Ramos (cell line): ENCODE results near the gene NEO1.

ENCODE experiments used
- in situ Hi-C: fragments of 300-500 bp; cut with MboI; formaldehyde crosslinking; loops from one replicate; pipeline ENCODE4 v1.14.3; 2022; ENCODE audit warnings: low sequenced_read_pairs; ENCODE audit not compliant: unreplicated experiment

The NEO1 gene

DNA sequence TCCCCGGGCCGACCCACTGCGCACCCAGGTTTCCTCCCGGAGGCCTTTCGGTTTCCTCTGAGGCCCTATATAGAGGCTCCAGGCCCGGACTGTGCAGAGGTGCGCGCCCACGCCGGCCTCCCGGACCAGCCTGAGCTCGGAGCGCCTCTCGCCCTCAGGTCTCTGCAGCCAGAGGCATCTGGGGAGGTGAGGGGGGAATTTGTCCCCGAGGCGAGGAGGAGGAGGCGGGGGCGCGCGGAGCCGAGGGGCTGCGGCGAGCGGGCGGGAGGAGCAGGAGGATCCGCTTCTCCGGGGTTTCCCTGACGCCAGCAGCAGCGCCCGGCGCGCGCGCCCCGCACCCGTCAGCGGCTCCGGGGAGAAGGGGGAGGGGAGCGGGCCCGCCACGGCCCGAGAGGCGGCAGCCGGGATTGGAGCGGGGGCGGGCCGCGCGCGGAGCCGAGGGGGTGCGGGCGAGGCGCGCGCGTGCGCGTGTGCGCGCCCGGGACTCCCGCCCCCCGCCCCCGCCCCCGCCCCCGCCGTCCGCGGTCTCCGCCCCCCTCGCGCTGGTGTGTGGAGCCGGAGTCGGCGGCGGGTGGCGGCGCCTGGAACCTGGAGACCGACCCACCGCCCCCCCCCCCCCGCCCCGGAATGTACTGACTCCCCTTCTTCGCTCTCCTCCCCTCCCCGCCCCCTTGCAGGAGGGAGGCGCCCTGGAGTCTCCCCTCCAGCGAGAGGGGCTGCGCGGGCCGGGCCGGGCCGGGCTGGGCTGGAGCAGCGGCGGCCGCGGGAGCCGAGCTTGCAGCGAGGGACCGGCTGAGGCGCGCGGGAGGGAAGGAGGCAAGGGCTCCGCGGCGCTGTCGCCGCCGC, at the start of gene NEO1:
TSS of gene NEO1 (plus strand) at position 657 of the 846 bp plus-strand sequence. CDS start 213 bp downstream, outside the sequence.
- in situ Hi-C loops: no loop called here

DNA sequence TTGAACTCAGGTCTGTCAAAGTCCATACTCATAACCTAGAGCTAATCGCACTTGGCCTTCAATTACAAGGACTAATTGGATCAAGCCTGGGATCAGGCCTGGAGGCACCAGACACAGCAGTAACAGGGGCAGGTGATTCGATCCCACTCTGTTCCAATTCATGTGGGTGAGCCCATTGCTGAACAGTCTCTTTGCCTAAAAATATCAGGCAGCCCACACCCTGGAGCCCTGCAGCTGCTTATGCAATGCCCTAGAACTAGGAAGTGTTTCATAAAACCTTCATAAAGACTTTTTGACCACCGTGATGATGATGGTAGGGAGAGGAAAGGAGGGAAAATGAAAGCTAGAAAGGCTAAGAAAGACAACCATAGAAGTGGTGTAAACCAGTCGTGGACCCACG, 47.8 kb upstream of the NEO1 start:
- in situ Hi-C loops: no loop called here

- in situ Hi-C loops: no loop called here
Measured at GRCh38 chr15:73005032-73005431, 47.2 kb upstream of the NEO1 start.

DNA sequence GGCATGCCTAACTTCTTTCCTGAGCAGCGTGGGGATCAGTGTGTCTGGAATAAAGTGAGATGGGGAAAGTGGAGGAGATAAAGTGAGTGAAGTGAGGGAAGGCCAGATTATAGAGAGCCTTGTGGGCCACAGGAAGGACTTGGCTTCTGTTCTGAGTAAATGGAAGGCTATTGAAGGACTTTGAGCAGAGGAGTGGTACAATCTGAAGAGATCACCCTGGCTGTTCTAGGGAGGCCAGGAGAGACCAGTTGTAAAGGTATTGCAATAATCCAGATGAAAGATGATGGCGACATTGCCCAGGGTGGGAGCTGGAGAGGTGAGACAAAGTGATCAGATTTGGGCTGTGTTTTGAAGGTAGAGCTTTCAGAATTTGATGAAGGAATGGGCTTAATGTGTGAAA, 46.8 kb upstream of the NEO1 start:
- in situ Hi-C loops: no loop called here

GRCh38 chr15:73006523-73006922, 45.7 kb upstream of the NEO1 start:
- in situ Hi-C loops: no loop called here

- in situ Hi-C loops: no loop called here
Measured at GRCh38 chr15:73009066-73010056, 42.9 kb upstream of the NEO1 start.

- in situ Hi-C loops: no loop called here
Measured at GRCh38 chr15:73010154-73011152, 41.8 kb upstream of the NEO1 start.

DNA sequence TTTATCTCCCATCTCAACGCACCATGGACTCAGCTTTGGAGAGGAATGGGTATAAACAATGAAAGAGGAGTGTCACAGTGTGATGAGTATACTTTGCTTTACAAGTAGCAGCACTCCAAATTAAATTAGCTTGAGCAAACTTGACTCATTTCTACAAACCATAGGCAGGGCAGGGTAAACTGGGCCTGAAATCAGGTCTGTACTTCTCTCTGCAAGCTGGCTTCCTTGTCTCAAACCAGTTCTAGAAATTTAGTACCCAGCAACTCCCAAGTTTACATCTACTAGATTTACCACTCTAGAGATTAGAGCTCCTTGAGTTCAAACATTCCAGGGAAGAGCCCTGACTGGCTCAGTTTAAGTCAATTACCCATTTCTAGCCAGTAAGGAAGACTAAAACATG, 37.4 kb upstream of the NEO1 start:
- in situ Hi-C loops: no loop called here

GRCh38 chr15:73015493-73015892, 36.8 kb upstream of the NEO1 start:
- in situ Hi-C loops: no loop called here

DNA sequence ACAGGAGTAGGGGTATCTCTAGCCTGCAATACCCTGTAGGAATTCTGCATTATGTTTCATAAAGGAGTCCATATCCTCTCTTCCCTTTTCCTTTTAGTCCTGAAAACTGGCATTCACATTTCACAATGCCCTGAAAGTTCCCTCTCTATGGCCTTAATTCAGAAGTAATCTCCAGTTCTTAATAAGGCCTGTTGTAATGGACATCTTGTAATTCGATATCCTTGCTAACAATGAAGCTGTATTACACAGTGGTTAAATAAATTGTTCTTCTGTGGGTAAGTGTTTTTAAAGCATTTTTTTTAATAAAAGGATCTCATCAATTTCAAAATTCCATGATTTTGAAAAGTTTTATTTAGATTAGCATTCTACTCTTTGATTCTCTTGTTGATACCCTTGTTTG, 34.3 kb upstream of the NEO1 start:
- in situ Hi-C loops: no loop called here

DNA sequence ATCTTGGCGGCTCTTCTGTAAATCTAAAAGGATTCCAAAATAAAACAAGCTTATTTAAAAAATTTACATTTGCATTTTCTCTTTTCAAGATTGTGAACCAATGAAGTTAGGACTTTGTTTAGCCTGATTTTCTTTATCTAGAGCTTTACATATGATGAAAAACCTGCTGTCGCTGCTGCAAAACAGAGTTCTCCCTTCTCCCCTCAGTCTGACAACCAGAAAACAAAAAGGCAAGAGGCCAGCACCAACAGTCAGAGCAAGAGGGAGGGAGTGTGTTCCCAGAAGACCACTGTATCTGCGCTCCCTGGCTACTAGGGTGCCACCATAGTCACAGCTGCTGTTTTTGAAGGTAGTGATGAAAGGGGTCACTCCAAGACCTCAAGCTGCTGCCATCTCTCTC, 33.1 kb upstream of the NEO1 start:
- in situ Hi-C loops: no loop called here

DNA sequence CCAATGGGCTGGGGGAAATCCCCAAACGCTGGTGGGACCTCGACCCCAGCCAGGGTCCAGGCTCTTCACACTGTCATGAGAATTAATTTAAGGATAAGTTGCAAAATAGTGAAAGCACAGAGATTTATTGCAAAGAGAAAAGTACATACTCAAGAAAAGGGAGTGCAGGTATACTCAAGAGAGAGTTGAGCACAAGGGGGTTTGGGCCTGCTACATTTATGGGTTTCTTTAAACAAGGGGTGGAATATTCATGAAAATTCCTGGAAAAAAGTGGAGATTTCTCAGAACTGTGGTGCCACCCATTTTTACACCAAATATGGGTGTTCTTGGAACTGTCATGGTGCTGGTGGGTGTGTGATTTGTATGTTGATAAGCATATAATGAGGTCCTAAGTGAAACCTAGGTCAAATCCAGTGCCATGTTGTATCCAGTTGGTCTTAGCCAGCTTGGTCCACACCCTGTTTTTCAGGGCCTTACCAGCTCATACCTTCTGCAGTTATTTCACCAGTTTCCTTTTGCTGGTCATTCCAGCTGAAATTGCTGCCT, 32.6 kb upstream of the NEO1 start:
- in situ Hi-C loops: no loop called here

DNA sequence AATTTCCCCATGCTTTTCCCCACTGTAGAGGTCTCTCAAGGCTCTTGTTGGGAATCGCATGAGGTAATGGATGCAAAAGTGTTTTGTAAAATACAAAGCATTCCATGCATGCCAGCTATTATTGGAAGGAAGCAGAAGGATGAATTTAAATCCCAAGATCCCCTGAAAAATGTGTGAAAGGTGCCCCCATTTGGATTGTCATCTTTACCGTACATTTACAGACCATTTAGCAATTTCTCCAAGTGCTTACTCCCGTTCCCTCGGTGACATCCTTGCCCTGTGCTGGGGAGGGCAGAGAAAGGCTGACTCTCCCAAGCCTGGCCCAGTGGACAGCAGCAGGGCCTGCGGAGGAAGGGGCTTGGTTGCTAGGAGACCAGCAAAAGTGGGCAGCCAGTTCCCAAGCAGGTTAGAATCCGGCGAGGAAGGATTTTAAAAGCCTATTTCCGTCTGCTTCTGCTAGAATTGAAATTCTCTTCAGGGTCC, 31.1 kb upstream of the NEO1 start:
- in situ Hi-C loops: no loop called here

DNA sequence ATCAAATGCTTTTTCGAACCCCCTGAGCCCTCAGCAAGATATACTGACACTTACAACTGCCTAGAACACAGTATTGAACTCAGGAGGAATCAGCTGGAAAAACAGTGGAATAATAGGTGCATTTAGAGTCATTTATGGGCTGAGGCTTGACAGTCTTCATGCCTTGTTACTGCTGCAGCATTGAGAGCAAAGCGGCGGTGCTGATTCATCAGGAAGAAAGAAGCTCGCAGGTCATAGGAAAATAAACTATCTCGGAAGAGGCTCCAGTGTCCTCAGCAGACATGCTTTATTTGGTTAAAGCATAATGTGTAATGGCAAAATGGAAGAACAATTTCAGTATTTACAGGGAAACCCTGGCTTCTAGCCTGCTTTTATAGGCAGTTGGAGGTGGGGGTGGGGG, 30.1 kb upstream of the NEO1 start:
- in situ Hi-C loops: no loop called here

DNA sequence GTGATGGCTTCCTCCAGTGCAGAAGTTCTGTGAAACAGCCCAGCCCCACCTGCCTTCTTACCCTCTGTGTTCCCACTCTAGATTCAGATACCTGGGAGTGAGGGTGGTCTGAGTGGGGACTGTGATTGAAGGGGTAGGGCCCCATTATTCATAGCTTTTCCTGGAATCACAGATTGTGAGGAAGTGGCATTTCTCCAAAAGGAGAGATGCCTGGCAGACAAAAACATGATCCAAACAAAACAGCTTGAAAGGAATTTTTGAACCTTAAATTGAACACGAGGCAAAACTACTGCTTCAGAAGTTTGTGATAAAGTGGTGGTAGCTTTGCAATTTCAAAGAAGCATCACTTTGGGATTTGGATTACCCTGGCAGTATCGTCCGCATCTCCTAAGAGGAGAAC, 29.2 kb upstream of the NEO1 start:
- in situ Hi-C loops: no loop called here

DNA sequence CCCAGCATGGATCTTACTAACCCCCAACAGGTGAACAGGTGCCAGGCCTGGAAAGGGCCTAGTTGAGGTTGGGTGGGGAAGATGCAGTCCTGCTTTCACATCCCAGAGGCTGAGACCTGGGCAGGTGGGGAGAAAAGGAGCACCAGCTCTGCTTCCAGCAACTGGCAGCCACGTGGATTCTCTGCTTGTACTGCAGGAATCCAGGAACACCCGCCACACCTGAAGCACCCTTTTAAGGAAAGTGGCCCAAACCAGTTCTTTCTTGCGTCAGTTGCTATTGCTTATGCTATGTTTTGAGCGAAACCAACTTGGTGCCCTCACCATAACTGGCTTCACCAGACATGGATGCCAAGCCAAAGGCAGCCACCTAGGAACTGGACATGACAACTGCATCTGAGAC, 28.1 kb upstream of the NEO1 start:
- in situ Hi-C loops: no loop called here

DNA sequence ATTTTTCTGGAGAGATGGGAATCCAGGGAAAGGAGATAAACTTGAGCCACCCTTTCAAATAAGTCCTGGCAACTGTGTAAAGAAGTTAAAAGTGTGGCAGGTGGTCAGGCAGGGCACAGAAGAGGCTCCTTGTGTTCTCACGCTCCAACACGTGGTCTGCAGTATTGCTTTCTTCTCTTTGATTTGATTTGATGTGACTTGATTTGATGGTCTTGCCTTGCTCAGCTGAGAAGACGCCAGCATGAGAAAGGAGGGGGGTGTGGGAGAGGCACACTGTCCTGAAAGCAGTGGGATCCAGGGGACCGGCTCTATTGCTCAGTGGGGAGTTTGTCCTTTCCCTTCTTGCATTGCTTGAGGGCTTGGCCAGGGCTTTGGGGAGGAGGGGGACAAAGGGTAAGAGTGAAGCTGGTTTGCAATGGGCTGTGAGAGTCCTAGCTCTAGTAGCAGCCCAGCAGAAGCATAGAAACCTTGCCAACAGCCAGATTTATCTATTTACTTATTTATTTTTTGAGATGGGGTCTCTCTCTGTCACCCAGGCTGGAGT, 25.7 kb upstream of the NEO1 start:
- in situ Hi-C loops: no loop called here

DNA sequence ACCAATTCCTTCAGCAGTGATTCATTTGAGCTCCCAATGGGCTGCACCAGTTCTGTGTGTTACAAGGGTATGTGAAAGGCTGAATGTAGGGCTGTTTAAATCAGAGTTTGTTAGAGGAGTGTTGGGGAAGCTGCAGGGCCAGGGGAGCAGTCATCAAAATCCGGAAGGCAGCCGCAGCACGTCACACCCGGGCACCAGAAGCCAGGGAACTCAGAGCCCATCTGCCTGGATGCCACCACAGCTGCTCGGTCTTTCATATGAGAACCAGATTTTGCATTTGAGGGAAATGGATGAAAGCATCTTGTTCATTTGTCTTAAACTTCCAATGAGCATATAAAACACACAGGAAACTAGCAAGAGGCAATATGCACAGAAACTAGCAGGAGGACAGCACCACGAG, 24.2 kb upstream of the NEO1 start:
- in situ Hi-C loops: no loop called here

DNA sequence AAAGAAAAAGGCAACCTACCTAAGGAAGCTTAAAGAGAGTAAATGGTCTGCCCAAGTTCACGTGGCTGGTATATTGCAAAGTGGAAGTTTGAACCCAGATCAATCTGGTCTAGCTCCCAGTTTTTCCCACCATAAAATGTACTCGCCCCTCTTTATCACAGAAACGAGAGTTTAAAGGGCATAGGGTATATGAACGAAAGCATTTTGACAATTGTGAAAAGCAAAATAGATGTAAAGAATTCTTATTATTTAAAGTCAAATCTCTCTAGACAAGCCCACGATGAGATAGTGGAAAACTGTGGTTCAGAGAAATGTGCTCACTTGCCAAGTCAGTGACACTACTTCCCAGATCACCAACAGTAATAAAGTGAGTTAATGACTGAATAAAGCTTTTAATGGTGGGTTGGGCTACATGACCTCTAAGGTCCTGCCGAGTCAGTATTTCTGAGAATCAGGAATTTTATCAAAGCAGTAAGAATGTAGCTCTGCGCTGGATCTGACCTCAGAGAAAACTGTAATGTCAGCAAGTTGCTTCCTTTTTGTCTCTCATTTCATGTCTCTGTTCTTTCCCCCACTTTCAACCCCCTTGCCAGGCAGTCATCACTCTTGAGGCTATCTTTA, 23.3 kb upstream of the NEO1 start:
- in situ Hi-C loops: no loop called here
